ENCODE data around the gene CBX6.
"Not testable (repeated sequence)": the region's sequence is repeated elsewhere in the genome, so short reads cannot be mapped to it uniquely, and the experiment has no call there.

Gene CBX6

GRCh38 chr22:38854476-38854875, 17.5 kb downstream of the CBX6 start:
- H3K4me3 ChIP-seq (ENCODE audit: low read length); H3K9ac ChIP-seq (ENCODE audit: low read length); H3K27ac ChIP-seq (ENCODE audit: low read length); H3K4me1 ChIP-seq (ENCODE audit: control insufficient read depth, low read depth, low read length); H3K36me3 ChIP-seq (ENCODE audit: control insufficient read depth, low read depth, low read length); H3K27me3 ChIP-seq (ENCODE audit: control insufficient read depth, insufficient read depth, low read length); H3K9me3 ChIP-seq (ENCODE audit: control insufficient read depth, low read depth, low read length): not testable (repeated sequence)

- H3K4me3 ChIP-seq (ENCODE audit: low read length); H3K9ac ChIP-seq (ENCODE audit: low read length); H3K4me1 ChIP-seq (ENCODE audit: control insufficient read depth, low read depth, low read length); H3K27ac ChIP-seq (ENCODE audit: low read length); H3K27me3 ChIP-seq (ENCODE audit: control insufficient read depth, insufficient read depth, low read length); H3K36me3 ChIP-seq (ENCODE audit: control insufficient read depth, low read depth, low read length); H3K9me3 ChIP-seq (ENCODE audit: control insufficient read depth, low read depth, low read length): not testable (repeated sequence)
These were observed 18.1 kb downstream of the CBX6 start for GRCh38 chr22:38853883-38854282.

GRCh38 chr22:38853196-38853651, 18.8 kb downstream of the CBX6 start:
- Histone ChIP-seq H3K4me1 (ENCODE audit: control insufficient read depth, low read depth, low read length) (peaks cover 8% of the 10 kb centered on the region), H3K4me3 (ENCODE audit: low read length) (no peak overlapping the region), H3K27me3 (ENCODE audit: control insufficient read depth, insufficient read depth, low read length) (no peaks in the 10 kb centered on the region), H3K9ac (ENCODE audit: low read length) (no peak overlapping the region), H3K9me3 (ENCODE audit: control insufficient read depth, low read depth, low read length) (no peaks in the 10 kb centered on the region), H3K36me3 (ENCODE audit: control insufficient read depth, low read depth, low read length) (no peaks in the 10 kb centered on the region), H3K27ac (ENCODE audit: low read length) (no peak overlapping the region)

- Histone ChIP-seq H3K27me3 (ENCODE audit: control insufficient read depth, insufficient read depth, low read length) (no peaks in the 10 kb centered on the region), H3K4me3 (ENCODE audit: low read length) (no peak overlapping the region), H3K4me1 (ENCODE audit: control insufficient read depth, low read depth, low read length) (peaks cover 8% of the 10 kb centered on the region), H3K9me3 (ENCODE audit: control insufficient read depth, low read depth, low read length) (no peaks in the 10 kb centered on the region), H3K36me3 (ENCODE audit: control insufficient read depth, low read depth, low read length) (no peaks in the 10 kb centered on the region), H3K9ac (ENCODE audit: low read length) (no peak overlapping the region), H3K27ac (ENCODE audit: low read length) (no peak overlapping the region)
These were observed 19.5 kb downstream of the CBX6 start for GRCh38 chr22:38852522-38852921.

GRCh38 chr22:38850941-38851849, 20.8 kb downstream of the CBX6 start:
- Histone ChIP-seq H3K27ac (ENCODE audit: low read length) (no peak overlapping the region), H3K4me3 (ENCODE audit: low read length) (no peak overlapping the region), H3K4me1 (ENCODE audit: control insufficient read depth, low read depth, low read length) (peaks cover 8% of the 10 kb centered on the region), H3K9ac (ENCODE audit: low read length) (no peak overlapping the region), H3K36me3 (ENCODE audit: control insufficient read depth, low read depth, low read length) (no peaks in the 10 kb centered on the region), H3K27me3 (ENCODE audit: control insufficient read depth, insufficient read depth, low read length) (no peaks in the 10 kb centered on the region), H3K9me3 (ENCODE audit: control insufficient read depth, low read depth, low read length) (no peaks in the 10 kb centered on the region)

- H3K27me3 ChIP-seq (ENCODE audit: control insufficient read depth, insufficient read depth, low read length) = peaks cover 3% of the 10 kb centered on the region
These were observed 21.6 kb downstream of the CBX6 start for GRCh38 chr22:38850399-38850798.

GRCh38 chr22:38849811-38850210, 22.2 kb downstream of the CBX6 start:
- Histone ChIP-seq H3K9ac (ENCODE audit: low read length) (no peak overlapping the region), H3K27me3 (ENCODE audit: control insufficient read depth, insufficient read depth, low read length) (peaks cover 9% of the 10 kb centered on the region), H3K4me1 (ENCODE audit: control insufficient read depth, low read depth, low read length) (peaks cover 8% of the 10 kb centered on the region), H3K4me3 (ENCODE audit: low read length) (no peak overlapping the region), H3K27ac (ENCODE audit: low read length) (no peak overlapping the region), H3K9me3 (ENCODE audit: control insufficient read depth, low read depth, low read length) (no peaks in the 10 kb centered on the region), H3K36me3 (ENCODE audit: control insufficient read depth, low read depth, low read length) (no peaks in the 10 kb centered on the region)

More at GRCh38 chr22:38850399-38850798, 21.6 kb downstream of the CBX6 start:
- H3K36me3 ChIP-seq (ENCODE audit: control insufficient read depth, low read depth, low read length) = no peaks in the 10 kb centered on the region
- no peaks in the 10 kb centered on the region for H3K9me3 ChIP-seq (ENCODE audit: control insufficient read depth, low read depth, low read length)
- H3K9ac ChIP-seq (ENCODE audit: low read length) = no peak overlapping the region
- H3K27ac ChIP-seq (ENCODE audit: low read length) = no peak overlapping the region
- H3K4me1 ChIP-seq (ENCODE audit: control insufficient read depth, low read depth, low read length) = peaks cover 8% of the 10 kb centered on the region
- no peak overlapping the region for H3K4me3 ChIP-seq (ENCODE audit: low read length)

- H3K36me3 ChIP-seq (ENCODE audit: control insufficient read depth, low read depth, low read length) = no peaks in the 10 kb centered on the region
- H3K9ac ChIP-seq (ENCODE audit: low read length) = no peak overlapping the region
- no peaks in the 10 kb centered on the region for H3K9me3 ChIP-seq (ENCODE audit: control insufficient read depth, low read depth, low read length)
- no peak overlapping the region for H3K4me3 ChIP-seq (ENCODE audit: low read length)
- no peaks in the 10 kb centered on the region for H3K4me1 ChIP-seq (ENCODE audit: control insufficient read depth, low read depth, low read length)
- peaks cover 36% of the 10 kb centered on the region for H3K27me3 ChIP-seq (ENCODE audit: control insufficient read depth, insufficient read depth, low read length)
- H3K27ac ChIP-seq (ENCODE audit: low read length) = no peak overlapping the region
These were observed 25.6 kb downstream of the CBX6 start for GRCh38 chr22:38846412-38846811.

- Histone ChIP-seq H3K4me3 (ENCODE audit: low read length) (no peak overlapping the region), H3K27me3 (ENCODE audit: control insufficient read depth, insufficient read depth, low read length) (peaks cover 46% of the 10 kb centered on the region), H3K4me1 (ENCODE audit: control insufficient read depth, low read depth, low read length) (no peaks in the 10 kb centered on the region)
These were observed 26.8 kb downstream of the CBX6 start for GRCh38 chr22:38845004-38845740.

GRCh38 chr22:38844315-38845003, 27.6 kb downstream of the CBX6 start:
- peak overlapping the region; percentile 45 for H3K4me3 ChIP-seq (ENCODE audit: low read length)

More at GRCh38 chr22:38845004-38845740, 26.8 kb downstream of the CBX6 start:
- no peak overlapping the region for H3K9ac ChIP-seq (ENCODE audit: low read length)
- no peaks in the 10 kb centered on the region for H3K9me3 ChIP-seq (ENCODE audit: control insufficient read depth, low read depth, low read length)
- no peaks in the 10 kb centered on the region for H3K36me3 ChIP-seq (ENCODE audit: control insufficient read depth, low read depth, low read length)
- H3K27ac ChIP-seq (ENCODE audit: low read length) = no peak overlapping the region

GRCh38 chr22:38843657-38844314, 28.2 kb downstream of the CBX6 start, which contains the start of gene NPTXR:
NPTXR (minus strand) TSS chr22:38844028.
- Histone ChIP-seq H3K27ac (ENCODE audit: low read length) (no peak within 1 kb of the TSS), H3K9ac (ENCODE audit: low read length) (no peak within 1 kb of the TSS), H3K9me3 (ENCODE audit: control insufficient read depth, low read depth, low read length) (no peaks in the 10 kb centered on the region), H3K27me3 (ENCODE audit: control insufficient read depth, insufficient read depth, low read length) (peaks cover 46% of the 10 kb centered on the region), H3K4me3 (ENCODE audit: low read length) (peak within 1 kb of the TSS; percentile 51), H3K36me3 (ENCODE audit: control insufficient read depth, low read depth, low read length) (no peaks in the 10 kb centered on the region), H3K4me1 (ENCODE audit: control insufficient read depth, low read depth, low read length) (no peaks in the 10 kb centered on the region)

More at GRCh38 chr22:38844315-38845003, 27.6 kb downstream of the CBX6 start:
- H3K9me3 ChIP-seq (ENCODE audit: control insufficient read depth, low read depth, low read length) = no peaks in the 10 kb centered on the region
- no peaks in the 10 kb centered on the region for H3K4me1 ChIP-seq (ENCODE audit: control insufficient read depth, low read depth, low read length)
- H3K9ac ChIP-seq (ENCODE audit: low read length) = no peak overlapping the region
- peaks cover 46% of the 10 kb centered on the region for H3K27me3 ChIP-seq (ENCODE audit: control insufficient read depth, insufficient read depth, low read length)
- no peaks in the 10 kb centered on the region for H3K36me3 ChIP-seq (ENCODE audit: control insufficient read depth, low read depth, low read length)
- H3K27ac ChIP-seq (ENCODE audit: low read length) = no peak overlapping the region

Measured in iPS-18a (cell line).